K562 (cell line): ENCODE measurements around the gene PYGO2. TPM values are rescaled to one million over a fixed set of nuclear protein-coding genes. Genes with fewer than 3 reads are reported as not detected.

Source experiments
- CGGBP1 ChIP-seq: fragments of 250-450 bp; sonication (Bioruptor Pico); IDR thresholded peaks from 2 replicates; pipeline ENCODE4 v1.9.0; 2021; ENCODE audit warnings: mild to moderate bottlenecking
- DEAF1 ChIP-seq: fragments of 450-650 bp; formaldehyde crosslinking; IDR thresholded peaks from 2 replicates; pipeline ENCODE4 v1.4.0; 2020; ENCODE audit warnings: mild to moderate bottlenecking, moderate library complexity
- GATA2 ChIP-seq: sonication (generic); formaldehyde crosslinking; IDR thresholded peaks from 2 replicates; pipeline ENCODE4 v1.4.0; 2020; ENCODE audit warnings: mild to moderate bottlenecking, missing genetic modification reagents
- HDAC1 ChIP-seq, 2 experiments: fragments of 450-650 bp; IDR thresholded peaks; 2 replicates each; pipeline ENCODE4 v1.6.1; 2016 to 2017; ENCODE audit warnings: inconsistent platforms in 1 of 2, mild to moderate bottlenecking in 1 of 2, moderate library complexity in 1 of 2
- MIER1 ChIP-seq: fragments of 450-650 bp; IDR thresholded peaks from 2 replicates; pipeline ENCODE4 v1.6.1; 2016; ENCODE audit warnings: antibody characterized with exemption, mild to moderate bottlenecking, low read depth
- MTA3 ChIP-seq: fragments of 450-650 bp; formaldehyde crosslinking; IDR thresholded peaks from 2 replicates; pipeline ENCODE4 v1.6.1; 2017; ENCODE audit warnings: mild to moderate bottlenecking, borderline replicate concordance
- NR1H2 ChIP-seq: sonication (generic); formaldehyde crosslinking; IDR thresholded peaks from 2 replicates; pipeline ENCODE4 v1.4.0; 2020; ENCODE audit warnings: mild to moderate bottlenecking, missing genetic modification reagents
- PTBP1 ChIP-seq: fragments of 200-400 bp; formaldehyde crosslinking; IDR thresholded peaks from 2 replicates; pipeline ENCODE4 v1.6.1; 2017; ENCODE audit warnings: low read depth, low read length
- RCOR1 ChIP-seq, 2 experiments: IDR thresholded peaks; 2 replicates each; pipeline ENCODE4 v1.6.1; 2012; ENCODE audit warnings: low read depth in 2 of 2, low read length in 2 of 2, borderline replicate concordance in 1 of 2, improper control_type of control experiment in 1 of 2
- SPI1 ChIP-seq: IDR thresholded peaks from 2 replicates; pipeline ENCODE4 v1.6.1; 2011; ENCODE audit warnings: low read depth, low read length, control low read depth, borderline replicate concordance
- TCF7L2 ChIP-seq: fragments of 150-350 bp; IDR thresholded peaks from 2 replicates; pipeline ENCODE4 v1.6.1; 2016; ENCODE audit warnings: low read depth, mild to moderate bottlenecking, low read length, moderate library complexity
- U2AF1 ChIP-seq: fragments of 200-400 bp; formaldehyde crosslinking; optimal IDR thresholded peaks from 2 replicates; pipeline ENCODE3; 2017; ENCODE audit warnings: mild to moderate bottlenecking, low read depth, low read length, moderate library complexity
- USF2 ChIP-seq: sonication (generic); formaldehyde crosslinking; IDR thresholded peaks from 2 replicates; pipeline ENCODE4 v1.5.0; 2020; ENCODE audit warnings: missing genetic modification reagents
- ZBTB7A ChIP-seq: IDR thresholded peaks from 2 replicates; pipeline ENCODE4 v1.6.1; 2011; ENCODE audit warnings: low read depth, mild to moderate bottlenecking, low read length, moderate library complexity, borderline replicate concordance; ENCODE audit not compliant: control insufficient read depth
- ZNF184 ChIP-seq: sonication (generic); formaldehyde crosslinking; IDR thresholded peaks from 2 replicates; pipeline ENCODE4 v1.5.0; 2020; ENCODE audit warnings: missing genetic modification reagents
- ZNF584 ChIP-seq: fragments of 200-800 bp; sonication (Bioruptor generic); IDR thresholded peaks from 2 replicates; pipeline ENCODE4 v1.6.1; 2016; ENCODE audit warnings: low read depth, mild to moderate bottlenecking, missing genetic modification characterization, missing compliant biosample characterization
- ZNF699 ChIP-seq: fragments of 250-450 bp; sonication (Bioruptor Pico); IDR thresholded peaks from 2 replicates; pipeline ENCODE4 v1.8.0; 2021; ENCODE audit warnings: mild to moderate bottlenecking, moderate library complexity; ENCODE audit not compliant: insufficient replicate concordance
- polyA plus RNA-seq, 8 experiments: library from polyadenylated mRNA; depleted of rRNA in 4 of 8; stranded (reverse) in 5 of 8; unstranded in 3 of 8; fragments of >200 nt; fragmentation: Nextera tagmentation in 2 of 8; fragmentation: Illumina TruSeq in 1 of 8; extraction: Ambion mirVana in 2 of 8; extraction: Trizol in 1 of 8; gene quantifications; 2 replicates each; pipeline versions ENCODE4 v1.2.1 to v1.2.3, GENCODE V29; 2011 to 2014; ENCODE audit warnings: inconsistent platforms in 1 of 8, missing spikeins in 1 of 8
- total RNA-seq, 7 experiments: library from RNA; depleted of rRNA in 6 of 7; stranded (reverse); fragments of >200 nt in 6 of 7; fragmentation: Illumina TruSeq in 2 of 7; extraction: Trizol in 2 of 7; gene quantifications; 2 replicates each; pipeline versions ENCODE4 v1.2.1 to v1.2.3, GENCODE V29; 2011 to 2021; ENCODE audit warnings: low replicate concordance in 1 of 7
- TF ChIP-seq, protein P1 (sequence below): sonication (generic); formaldehyde crosslinking; IDR thresholded peaks from 2 replicates; pipeline ENCODE4 v1.8.1; 2023; ENCODE audit warnings: missing genetic modification reagents, mild to moderate bottlenecking, borderline replicate concordance

PYGO2 gene
- total and polyA plus RNA-seq, 9 of the 15 experiments (the other 6 are each of a cell fraction or from before 2014, with no cell fraction given): 8.3 to 36.2 (median 18.2) TPM

- TF ChIP-seq, protein P1, sequence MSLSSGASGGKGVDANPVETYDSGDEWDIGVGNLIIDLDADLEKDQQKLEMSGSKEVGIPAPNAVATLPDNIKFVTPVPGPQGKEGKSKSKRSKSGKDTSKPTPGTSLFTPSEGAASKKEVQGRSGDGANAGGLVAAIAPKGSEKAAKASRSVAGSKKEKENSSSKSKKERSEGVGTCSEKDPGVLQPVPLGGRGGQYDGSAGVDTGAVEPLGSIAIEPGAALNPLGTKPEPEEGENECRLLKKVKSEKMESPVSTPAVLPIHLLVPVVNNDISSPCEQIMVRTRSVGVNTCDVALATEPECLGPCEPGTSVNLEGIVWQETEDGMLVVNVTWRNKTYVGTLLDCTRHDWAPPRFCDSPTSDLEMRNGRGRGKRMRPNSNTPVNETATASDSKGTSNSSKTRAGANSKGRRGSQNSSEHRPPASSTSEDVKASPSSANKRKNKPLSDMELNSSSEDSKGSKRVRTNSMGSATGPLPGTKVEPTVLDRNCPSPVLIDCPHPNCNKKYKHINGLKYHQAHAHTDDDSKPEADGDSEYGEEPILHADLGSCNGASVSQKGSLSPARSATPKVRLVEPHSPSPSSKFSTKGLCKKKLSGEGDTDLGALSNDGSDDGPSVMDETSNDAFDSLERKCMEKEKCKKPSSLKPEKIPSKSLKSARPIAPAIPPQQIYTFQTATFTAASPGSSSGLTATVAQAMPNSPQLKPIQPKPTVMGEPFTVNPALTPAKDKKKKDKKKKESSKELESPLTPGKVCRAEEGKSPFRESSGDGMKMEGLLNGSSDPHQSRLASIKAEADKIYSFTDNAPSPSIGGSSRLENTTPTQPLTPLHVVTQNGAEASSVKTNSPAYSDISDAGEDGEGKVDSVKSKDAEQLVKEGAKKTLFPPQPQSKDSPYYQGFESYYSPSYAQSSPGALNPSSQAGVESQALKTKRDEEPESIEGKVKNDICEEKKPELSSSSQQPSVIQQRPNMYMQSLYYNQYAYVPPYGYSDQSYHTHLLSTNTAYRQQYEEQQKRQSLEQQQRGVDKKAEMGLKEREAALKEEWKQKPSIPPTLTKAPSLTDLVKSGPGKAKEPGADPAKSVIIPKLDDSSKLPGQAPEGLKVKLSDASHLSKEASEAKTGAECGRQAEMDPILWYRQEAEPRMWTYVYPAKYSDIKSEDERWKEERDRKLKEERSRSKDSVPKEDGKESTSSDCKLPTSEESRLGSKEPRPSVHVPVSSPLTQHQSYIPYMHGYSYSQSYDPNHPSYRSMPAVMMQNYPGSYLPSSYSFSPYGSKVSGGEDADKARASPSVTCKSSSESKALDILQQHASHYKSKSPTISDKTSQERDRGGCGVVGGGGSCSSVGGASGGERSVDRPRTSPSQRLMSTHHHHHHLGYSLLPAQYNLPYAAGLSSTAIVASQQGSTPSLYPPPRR (CRISPR knock-in tag): no peak
- peak; percentile 87; the same call in 1 of the 2 replicates for TF ChIP-seq ZBTB7A
- TF ChIP-seq GATA2 (CRISPR knock-in tag): peak; percentile 73
- TF ChIP-seq ZNF184 (CRISPR knock-in tag): no peak
- no peak for TF ChIP-seq USF2 (CRISPR knock-in tag)
- no peak for TF ChIP-seq MIER1
- TF ChIP-seq ZNF699 (CRISPR knock-in tag): no peak
- peak; percentile 9 to 69; a peak in 2 of 4 replicates for TF ChIP-seq RCOR1 (IDR thresholded peaks at IDR 0.05; ENCODE audit: borderline replicate concordance in 1 of 2, low read depth in 2 of 2, low read length in 2 of 2)
- peak; percentile 21; the same call in 1 of the 2 replicates for TF ChIP-seq MTA3
- no peak for TF ChIP-seq U2AF1
- no peak for TF ChIP-seq ZNF584 (CRISPR knock-in tag)
- no peak for TF ChIP-seq CGGBP1 (CRISPR knock-in tag)
- no peak for TF ChIP-seq SPI1
- TF ChIP-seq TCF7L2: 0 out of 2 replicates have a peak, but pooled peaks have one; percentile 26
- TF ChIP-seq DEAF1 (CRISPR knock-in tag): peak; percentile 63; the same call in 1 of the 2 replicates
- peak in 1 of 2 experiments; percentile 31; a peak in 1 of 4 replicates for TF ChIP-seq HDAC1 (IDR thresholded peaks at IDR 0.05)
- no peak for TF ChIP-seq NR1H2
- TF ChIP-seq PTBP1: no peak
Observed at GRCh38 chr1:154998818-154999570, 37.4 kb upstream of the PYGO2 start (continued).
